ENCODE data around the gene EPHA3. TPM values are rescaled to one million over a fixed set of nuclear protein-coding genes. Genes with fewer than 3 reads are reported as not detected.

EPHA3 gene
- total and polyA plus RNA-seq, 2 of the 4 experiments (the other 2 are of a cell fraction) = 0.10 to 0.18 TPM

- Histone ChIP-seq H4K5ac (ENCODE audit: low read depth, low read length) (no peak overlapping the region), H3K79me1 (ENCODE audit: low read depth in 1 of 2, low read length in 2 of 2) (no peaks in the 10 kb centered on the region), H2BK5ac (ENCODE audit: low read depth, low read length, poor library complexity, severe bottlenecking) (no peak overlapping the region), H2BK15ac (ENCODE audit: low read depth, low read length) (no peak overlapping the region), H3K36me3 (ENCODE audit: control insufficient read depth, insufficient read depth, low read length) (no peaks in the 10 kb centered on the region), H2AFZ (replicated peaks; ENCODE audit: low read length, poor library complexity) (no peak overlapping the region), H3K27ac (ENCODE audit: insufficient read depth, low read length) (no peak overlapping the region), H2BK20ac (ENCODE audit: low read depth, low read length) (no peak overlapping the region), H3K4me2 (ENCODE audit: low read depth, low read length) (no peak overlapping the region), H3K9me3 (ENCODE audit: control insufficient read depth, insufficient read depth, low read length) (no peaks in the 10 kb centered on the region), H3K14ac (replicated peaks; ENCODE audit: low read depth, low read length) (no peak overlapping the region), H3K4ac (ENCODE audit: low read depth, low read length) (no peak overlapping the region), H3K23ac (ENCODE audit: low read depth, low read length) (no peak overlapping the region), H2AK9ac (replicated peaks; ENCODE audit: low read depth, low read length, poor library complexity) (no peak overlapping the region), H3K18ac (ENCODE audit: low read depth, low read length) (no peak overlapping the region), H3K4me3 (ENCODE audit: insufficient read depth, low read depth, low read length) (no peak overlapping the region), H4K20me1 (ENCODE audit: insufficient read depth, low read length) (no peaks in the 10 kb centered on the region), H3K9me1 (ENCODE audit: insufficient read depth, low read length) (no peaks in the 10 kb centered on the region), H4K91ac (ENCODE audit: insufficient read depth, low read depth, low read length) (no peak overlapping the region), H2BK120ac (ENCODE audit: low read depth, low read length) (no peak overlapping the region), H3K9ac (ENCODE audit: low read depth, low read length) (no peak overlapping the region), H4K8ac (ENCODE audit: low read depth in 2 of 2, low read length in 2 of 2) (no peak overlapping the region), H3K56ac (ENCODE audit: extremely low read depth, insufficient read depth, low read length) (no peak overlapping the region), H2AK5ac (ENCODE audit: low read depth, low read length) (no peak overlapping the region), H3K27me3 (ENCODE audit: control insufficient read depth, insufficient read depth, low read length) (no peaks in the 10 kb centered on the region), H3K4me1 (ENCODE audit: control insufficient read depth, insufficient read depth, low read length) (no peaks in the 10 kb centered on the region)
- ChIA-PET CTCF (no interaction called here), POLR2A (ENCODE audit: unreplicated experiment) (interaction anchor here (0.6 kb wide), 1 partner anchor 450 kb away, joined by 3 read pairs; no protein-coding TSS in a partner anchor)
- in situ Hi-C loops (cut with MboI; ENCODE audit: low sequenced_read_pairs) = no loop called here
- dilution Hi-C loops (cut with HindIII; ENCODE audit: low sequenced_read_pairs, unreplicated experiment) = no loop called here
- DNase-seq (no peak), ATAC-seq (ENCODE audit: low read depth) (no peak)
- BruUV-seq (replicated peaks) = no TSS peak
- intact Hi-C loops (cut with micrococcal nuclease) = loop anchor here (2.0 kb wide), 1 partner anchor 23 kb away; no protein-coding TSS in a partner anchor
- TF ChIP-seq FOS (IDR thresholded peaks at IDR 0.05; ENCODE audit: low read depth, low read length) = no peak
- no peak for TF ChIP-seq MXI1 (IDR thresholded peaks at IDR 0.05; ENCODE audit: borderline replicate concordance, low read depth, low read length)
- no peak for TF ChIP-seq MAZ (IDR thresholded peaks at IDR 0.05; ENCODE audit: borderline replicate concordance, low read depth, low read length)
- no peak for TF ChIP-seq NFE2L2 (IDR thresholded peaks at IDR 0.05; ENCODE audit: low read depth, low read length)
- no peak for TF ChIP-seq SMC3 (IDR thresholded peaks at IDR 0.05; ENCODE audit: low read depth, low read length)
- TF ChIP-seq ELK1 (IDR thresholded peaks at IDR 0.05; ENCODE audit: borderline replicate concordance, low read depth, low read length) = no peak
- no peak for TF ChIP-seq CHD1 (IDR thresholded peaks at IDR 0.05; ENCODE audit: low read depth, low read length)
- no peak for TF ChIP-seq BHLHE40 (IDR thresholded peaks at IDR 0.05; ENCODE audit: low read depth, low read length)
- TF ChIP-seq CTCF (conservative IDR thresholded peaks at IDR 0.05; ENCODE audit: low read depth, low read length) = no peak
- no peak for TF ChIP-seq MAFK (IDR thresholded peaks at IDR 0.05; ENCODE audit: low read depth, low read length)
- TF ChIP-seq RFX5 (IDR thresholded peaks at IDR 0.05; ENCODE audit: low read depth, low read length) = no peak
- no peak for TF ChIP-seq USF2 (IDR thresholded peaks at IDR 0.05; ENCODE audit: low read depth, low read length)
- WGBS, 2 experiments (ENCODE audit: extremely low coverage in 2 of 2, insufficient read length in 1 of 2) = no CpG with 5 or more reads among the region's 2 CpGs
Measured at GRCh38 chr3:89335693-89336092, 228.3 kb downstream of the EPHA3 start.
